PFSK-1 (cell line): ENCODE measurements around the gene EMSY.

Source experiments
- FOXP2 ChIP-seq: optimal IDR thresholded peaks from 2 replicates; pipeline ENCODE3; 2011; ENCODE audit warnings: borderline replicate concordance, control low read depth, inconsistent platforms; ENCODE audit not compliant: insufficient read depth; ENCODE audit errors: extremely low read length, extremely low read depth
- POLR2AphosphoS5 ChIP-seq: IDR thresholded peaks from 2 replicates; pipeline ENCODE4 v1.6.1; 2012; ENCODE audit warnings: low read depth, mild to moderate bottlenecking, control low read depth, low read length, moderate library complexity
- REST ChIP-seq, 2 experiments: IDR thresholded peaks; 2 replicates each; pipeline versions ENCODE4 v1.6.1 to v1.8.0; 2011 to 2012; ENCODE audit warnings: low read depth in 2 of 2, low read length in 2 of 2, control low read depth in 1 of 2, inconsistent platforms in 1 of 2, mild to moderate bottlenecking in 1 of 2, moderate library complexity in 1 of 2; ENCODE audit not compliant: insufficient read depth in 1 of 2
- SIN3A ChIP-seq: IDR thresholded peaks from 2 replicates; pipeline ENCODE4 v1.6.1; 2012; ENCODE audit warnings: mild to moderate bottlenecking, low read length, moderate library complexity, borderline replicate concordance; ENCODE audit not compliant: insufficient read depth
- TAF1 ChIP-seq: IDR thresholded peaks from 2 replicates; pipeline ENCODE4 v1.6.1; 2012; ENCODE audit warnings: low read length, control low read depth, borderline replicate concordance; ENCODE audit not compliant: insufficient read depth

The EMSY gene

GRCh38 chr11:76424379-76424778, 20.4 kb upstream of the EMSY start:
- no peak for TF ChIP-seq REST (IDR thresholded peaks at IDR 0.05; ENCODE audit: insufficient read depth in 1 of 2, low read depth in 2 of 2, low read length in 2 of 2)

DNA sequence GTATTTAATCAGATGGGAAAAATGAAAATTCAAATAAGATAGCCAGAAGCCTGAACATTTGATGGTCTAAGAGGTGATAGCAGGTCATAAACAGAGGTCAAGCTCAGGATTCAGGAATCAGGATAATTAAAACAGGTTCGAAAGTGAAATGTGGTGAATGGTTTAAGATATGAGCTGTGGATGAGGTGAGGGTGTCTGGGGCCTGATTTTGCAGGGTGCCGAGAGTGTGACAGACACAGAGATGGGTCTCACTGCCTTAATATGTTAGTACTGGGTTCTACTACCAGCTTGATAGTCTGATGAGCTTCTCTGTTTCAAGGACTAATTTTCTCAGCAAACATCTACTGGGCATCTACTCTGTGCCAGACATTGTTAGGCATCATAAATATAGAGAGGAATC, 19.9 kb upstream of the EMSY start:
- no peak for TF ChIP-seq SIN3A

DNA sequence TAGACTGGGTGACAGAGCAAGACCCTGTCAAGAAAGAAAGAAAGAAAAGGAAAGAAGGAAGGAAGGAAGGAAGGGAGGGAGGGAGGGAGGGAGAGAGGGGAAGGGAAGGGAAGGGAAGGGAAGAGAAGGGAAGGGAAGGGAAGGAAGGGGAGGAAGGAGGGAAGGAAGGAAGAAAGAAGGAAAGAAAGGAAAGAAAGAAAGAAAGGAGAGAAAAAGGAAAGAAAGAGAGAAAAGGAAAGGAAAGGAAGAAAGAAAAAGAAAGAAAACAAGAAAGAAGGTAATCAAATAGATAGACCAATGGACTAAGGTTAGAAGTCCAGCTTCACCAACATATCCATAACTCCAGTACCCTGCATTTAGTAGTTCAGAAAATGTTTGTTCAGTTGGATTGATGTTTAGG, 18.2 kb upstream of the EMSY start:
- TF ChIP-seq POLR2AphosphoS5 (no peak), TAF1 (no peak), REST (IDR thresholded peaks at IDR 0.05; ENCODE audit: insufficient read depth in 1 of 2, low read depth in 2 of 2, low read length in 2 of 2) (no peak), FOXP2 (no peak), SIN3A (no peak)

GRCh38 chr11:76436020-76436419, 8.8 kb upstream of the EMSY start:
- TF ChIP-seq REST (IDR thresholded peaks at IDR 0.05; ENCODE audit: insufficient read depth in 1 of 2, low read depth in 2 of 2, low read length in 2 of 2), result no peak
- no peak for TF ChIP-seq FOXP2
- no peak for TF ChIP-seq TAF1
- no peak for TF ChIP-seq SIN3A
- TF ChIP-seq POLR2AphosphoS5, result no peak

DNA sequence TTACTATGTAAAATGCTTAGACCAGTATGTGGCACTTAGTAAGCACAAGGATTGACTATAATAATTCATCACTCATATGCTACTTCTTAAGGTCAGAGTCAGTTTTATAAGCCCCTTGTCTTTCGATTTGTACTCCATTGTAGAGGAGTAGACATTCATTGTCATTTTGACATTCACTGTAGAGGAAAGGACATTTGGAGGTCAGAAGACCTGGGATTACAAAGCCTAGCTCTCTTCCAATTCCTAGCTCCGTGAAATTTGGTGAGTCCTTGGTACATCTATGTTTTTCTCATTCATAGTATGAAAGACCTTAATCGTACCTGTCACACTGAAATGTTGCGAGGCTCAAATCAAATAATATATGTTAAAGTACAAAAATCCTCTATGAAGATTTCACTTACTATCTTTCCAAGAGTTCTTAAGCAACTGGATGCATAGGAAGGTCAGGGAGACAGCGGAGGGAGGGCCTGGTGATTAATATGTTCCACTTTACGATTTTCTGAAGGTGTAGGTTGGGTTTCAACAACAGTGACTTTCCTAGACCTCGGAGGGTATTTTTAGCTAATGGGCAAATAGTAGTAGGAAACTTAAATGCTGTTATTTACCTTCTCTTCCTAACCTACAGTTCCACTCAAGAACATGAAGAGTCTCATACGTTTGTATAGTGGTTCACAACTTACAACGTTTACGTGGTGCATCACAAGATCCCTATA, 1.4 kb upstream of the EMSY start:
- TF ChIP-seq POLR2AphosphoS5 (no peak), TAF1 (no peak), REST (IDR thresholded peaks at IDR 0.05; ENCODE audit: insufficient read depth in 1 of 2, low read depth in 2 of 2, low read length in 2 of 2) (no peak), FOXP2 (no peak), SIN3A (no peak)

DNA sequence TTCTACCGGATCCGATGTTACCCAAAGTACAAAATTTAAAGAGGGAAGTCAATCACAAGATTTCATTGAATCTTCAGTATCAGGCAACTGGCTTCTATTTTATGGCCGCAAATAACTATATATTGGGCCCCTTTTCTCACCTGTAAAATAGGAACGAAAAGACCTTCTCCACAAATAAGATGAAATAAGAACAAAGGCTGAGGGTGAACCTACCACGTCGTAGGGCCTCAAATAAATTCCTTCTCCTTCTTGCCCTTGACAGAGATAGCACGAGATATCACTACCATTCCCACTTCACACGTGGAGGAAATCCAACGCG, 794 bp upstream of the EMSY start:
- TF ChIP-seq SIN3A (no peak), FOXP2 (no peak), TAF1 (no peak)
